ENCODE data around the gene MEIS1. TPM values are rescaled to one million over a fixed set of nuclear protein-coding genes. Genes with fewer than 3 reads are reported as not detected.

Gene MEIS1
- total RNA-seq, 1 donor = 107 TPM

DNA sequence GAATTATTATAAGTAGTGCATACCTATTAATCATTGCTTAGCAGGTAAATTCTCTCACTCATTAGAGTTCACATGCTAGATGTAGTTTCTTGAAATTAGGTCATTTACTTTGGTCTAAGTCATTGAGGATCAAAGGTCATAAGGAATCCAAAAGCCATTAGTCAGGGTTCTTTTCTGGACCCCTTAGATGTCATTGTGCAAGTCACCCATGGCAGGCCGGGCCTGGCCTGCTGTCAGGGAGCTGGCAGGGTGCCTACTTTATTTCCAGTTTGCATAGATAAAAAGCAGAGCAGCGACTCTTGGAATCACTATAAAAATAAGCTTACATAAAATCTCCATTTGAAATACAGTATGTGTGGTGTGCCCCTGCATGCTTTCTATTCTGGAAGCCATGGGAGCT, 91.3 kb downstream of the MEIS1 start:
- DNase-seq (ENCODE audit: low read depth) = no peak
- TF ChIP-seq, protein P1, sequence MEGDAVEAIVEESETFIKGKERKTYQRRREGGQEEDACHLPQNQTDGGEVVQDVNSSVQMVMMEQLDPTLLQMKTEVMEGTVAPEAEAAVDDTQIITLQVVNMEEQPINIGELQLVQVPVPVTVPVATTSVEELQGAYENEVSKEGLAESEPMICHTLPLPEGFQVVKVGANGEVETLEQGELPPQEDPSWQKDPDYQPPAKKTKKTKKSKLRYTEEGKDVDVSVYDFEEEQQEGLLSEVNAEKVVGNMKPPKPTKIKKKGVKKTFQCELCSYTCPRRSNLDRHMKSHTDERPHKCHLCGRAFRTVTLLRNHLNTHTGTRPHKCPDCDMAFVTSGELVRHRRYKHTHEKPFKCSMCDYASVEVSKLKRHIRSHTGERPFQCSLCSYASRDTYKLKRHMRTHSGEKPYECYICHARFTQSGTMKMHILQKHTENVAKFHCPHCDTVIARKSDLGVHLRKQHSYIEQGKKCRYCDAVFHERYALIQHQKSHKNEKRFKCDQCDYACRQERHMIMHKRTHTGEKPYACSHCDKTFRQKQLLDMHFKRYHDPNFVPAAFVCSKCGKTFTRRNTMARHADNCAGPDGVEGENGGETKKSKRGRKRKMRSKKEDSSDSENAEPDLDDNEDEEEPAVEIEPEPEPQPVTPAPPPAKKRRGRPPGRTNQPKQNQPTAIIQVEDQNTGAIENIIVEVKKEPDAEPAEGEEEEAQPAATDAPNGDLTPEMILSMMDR (IDR thresholded peaks at IDR 0.05; ENCODE audit: insufficient read depth, low read depth, low read length) = no peak
- H3K4me3 ChIP-seq (ENCODE audit: low read depth, low read length) = no peak overlapping the region

DNA sequence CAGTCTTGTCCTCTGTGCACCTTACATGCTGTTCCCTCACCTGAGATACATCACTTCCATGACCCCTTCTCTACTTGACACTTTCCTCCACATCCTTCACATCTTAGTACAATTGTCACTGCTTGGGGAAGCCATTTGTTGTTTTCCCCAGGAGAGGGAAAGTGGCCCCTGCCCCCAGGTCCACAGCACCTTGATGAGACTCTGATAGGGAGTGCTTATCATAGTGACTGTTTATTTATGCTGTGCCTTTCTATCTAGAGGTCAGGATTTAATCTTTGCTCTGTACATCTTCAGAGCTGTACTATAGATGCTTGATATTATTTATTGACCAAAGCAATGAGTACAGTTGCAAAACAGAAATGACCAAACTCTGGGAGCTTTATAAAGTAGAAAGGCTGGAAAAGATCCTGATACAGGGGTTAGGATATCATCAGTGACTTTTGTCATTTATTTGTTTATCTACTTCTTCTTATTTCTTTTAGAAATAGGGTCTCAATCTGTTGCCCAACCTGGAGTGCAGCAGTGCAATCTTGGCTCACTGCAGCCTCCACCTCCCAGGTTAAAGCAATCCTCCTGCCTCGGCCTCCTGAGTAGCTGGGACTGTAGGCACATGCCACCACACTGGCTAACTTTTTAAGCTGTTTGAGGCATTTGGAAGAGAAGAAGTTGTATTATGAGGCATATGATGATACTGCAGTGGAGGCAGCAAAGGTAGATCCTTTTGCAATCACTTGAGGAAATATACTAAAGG, 94.2 kb downstream of the MEIS1 start:
- H3K4me3 ChIP-seq (ENCODE audit: low read depth, low read length) = no peak overlapping the region
- no peak for DNase-seq (ENCODE audit: low read depth)
- TF ChIP-seq, protein P1 (IDR thresholded peaks at IDR 0.05; ENCODE audit: insufficient read depth, low read depth, low read length) = no peak

DNA sequence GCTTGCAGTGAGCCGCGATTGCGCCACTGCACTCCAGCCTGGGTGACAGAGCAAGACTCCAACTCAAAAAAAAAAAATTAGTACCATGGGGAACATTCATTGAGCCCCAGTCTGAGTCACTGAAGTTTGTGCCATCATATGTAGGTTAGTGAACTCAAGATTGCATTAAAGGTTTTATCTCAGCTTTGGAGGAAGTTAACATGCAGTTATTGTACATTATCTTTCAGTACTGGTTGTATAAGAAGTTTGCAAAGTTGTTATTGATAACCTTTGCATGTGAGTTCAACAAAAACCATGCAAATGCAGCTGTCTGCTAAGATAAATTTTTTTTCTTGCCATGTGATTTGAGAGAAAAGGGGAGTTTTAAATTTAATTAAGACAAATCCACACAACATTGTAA, 95.7 kb downstream of the MEIS1 start:
- H3K4me3 ChIP-seq (ENCODE audit: low read depth, low read length) = no peak overlapping the region
- no peak for DNase-seq (ENCODE audit: low read depth)
- TF ChIP-seq, protein P1 (IDR thresholded peaks at IDR 0.05; ENCODE audit: insufficient read depth, low read depth, low read length) = no peak

- no peak for DNase-seq (ENCODE audit: low read depth)
- TF ChIP-seq, protein P1 (IDR thresholded peaks at IDR 0.05; ENCODE audit: insufficient read depth, low read depth, low read length) = no peak
Measured at GRCh38 chr2:66531155-66531554, 96.2 kb downstream of the MEIS1 start.

GRCh38 chr2:66531567-66531966, 96.6 kb downstream of the MEIS1 start:
- no peak overlapping the region for H3K4me3 ChIP-seq (ENCODE audit: low read depth, low read length)
- TF ChIP-seq, protein P1 (IDR thresholded peaks at IDR 0.05; ENCODE audit: insufficient read depth, low read depth, low read length) = no peak
- DNase-seq (ENCODE audit: low read depth) = no peak

More at GRCh38 chr2:66531155-66531554, 96.2 kb downstream of the MEIS1 start:
- H3K4me3 ChIP-seq (ENCODE audit: low read depth, low read length) = no peak overlapping the region

GRCh38 chr2:66532972-66533868, 98.3 kb downstream of the MEIS1 start:
- TF ChIP-seq, protein P1 (IDR thresholded peaks at IDR 0.05; ENCODE audit: insufficient read depth, low read depth, low read length) = no peak
- H3K4me3 ChIP-seq (ENCODE audit: low read depth, low read length) = no peak overlapping the region
- DNase-seq (ENCODE audit: low read depth) = no peak

Data from fibroblast of villous mesenchyme (primary cell).